Breast epithelium (tissue), 4 donors: ENCODE data around the gene CFAP70. TPM values are rescaled to one million over a fixed set of nuclear protein-coding genes. Genes with fewer than 3 reads are reported as not detected.

Source experiments
- DNase-seq, 2 donors: peaks; one replicate each; pipeline ENCODE4 v3.0.0-alpha.2; 2019; ENCODE audit warnings: low spot score in 2 of 2
- H3K27ac ChIP-seq, 2 donors: fragments of 200-600 bp; sonication (generic) in 1 of 2; one replicate each; pipeline ENCODE4 v1.5.1; 2016 to 2019; ENCODE audit warnings: mild to moderate bottlenecking in 1 of 2
- H3K27me3 ChIP-seq, 2 donors: fragments of 200-600 bp; sonication (generic) in 1 of 2; one replicate each; pipeline versions ENCODE4 v1.5.1 to v1.6.0; 2017 to 2019; ENCODE audit warnings: control low read depth in 1 of 2, mild to moderate bottlenecking in 1 of 2
- H3K36me3 ChIP-seq: fragments of 200-600 bp; one replicate; pipeline ENCODE4 v1.5.1; 2019
- H3K4me1 ChIP-seq, 2 donors: fragments of 200-600 bp; sonication (generic); one replicate each; pipeline ENCODE4 v1.5.1; 2016 to 2019; ENCODE audit warnings: control low read depth in 1 of 2
- H3K4me3 ChIP-seq, 3 donors: fragments of 200-600 bp; sonication (generic); 1 replicate in 2 of 3; 2 replicates in 1 of 3; pipeline ENCODE4 v1.5.1; 2016 to 2019; ENCODE audit warnings: mild to moderate bottlenecking in 3 of 3, moderate library complexity in 2 of 3
- H3K9me3 ChIP-seq, 2 donors: fragments of 200-600 bp; sonication (generic) in 1 of 2; one replicate each; pipeline ENCODE4 v1.5.1; 2016 to 2019; ENCODE audit warnings: control low read depth in 1 of 2
- CTCF ChIP-seq, 3 donors: fragments of 450-650 bp; IDR thresholded peaks; one replicate each; pipeline ENCODE4 v1.5.1; 2016 to 2017; ENCODE audit warnings: antibody characterized with exemption in 3 of 3, mild to moderate bottlenecking in 3 of 3, moderate library complexity in 3 of 3
- POLR2A ChIP-seq: fragments of 450-650 bp; IDR thresholded peaks from one replicate; pipeline ENCODE4 v1.6.1; 2016; ENCODE audit warnings: antibody characterized with exemption, mild to moderate bottlenecking, moderate library complexity
- POLR2AphosphoS5 ChIP-seq, 3 donors: sonication (generic); formaldehyde crosslinking; IDR thresholded peaks; one replicate each; pipeline ENCODE4 v1.6.1; 2017; ENCODE audit warnings: antibody characterized with exemption in 3 of 3
- intact Hi-C: fragments of 100-400 bp; cut with DNase I; formaldehyde crosslinking; loops from one replicate; pipeline ENCODE4 v1.15.1; 2023; ENCODE audit warnings: low total_unique reads
- total RNA-seq, 3 donors: library from RNA; depleted of rRNA; stranded (reverse); fragments of >200 nt; gene quantifications; one replicate each; pipeline ENCODE4 v1.1.0, GENCODE V29; 2016

Gene CFAP70
- total RNA-seq, 3 donors from 2014 or later, result 7.8 to 10.4 (median 9.2) TPM

- intact Hi-C loops, result no loop called here
- peak within 1 kb of the TSS; percentile 93 for H3K27ac ChIP-seq
- no peaks in the 10 kb centered on the region for H3K4me1 ChIP-seq
- H3K4me3 ChIP-seq, result peak within 1 kb of the TSS; percentile 61 to 96 (median 78)
- TF ChIP-seq POLR2A (peak; percentile 45), POLR2AphosphoS5 (IDR thresholded peaks at IDR 0.05) (peak; percentile 77 to 92 (median 85)), CTCF (IDR thresholded peaks at IDR 0.05) (peak in 1 of 3 donors; percentile 13)
- no peaks in the 10 kb centered on the region for H3K9me3 ChIP-seq
- H3K27me3 ChIP-seq, result no peaks in the 10 kb centered on the region
- peak; percentile 90 to 96 for DNase-seq
- H3K36me3 ChIP-seq, result no peaks in the 10 kb centered on the region
Measured at GRCh38 chr10:73252445-73253224, 106.0 kb downstream of the CFAP70 start, which contains the start of gene MRPS16. Gene MRPS16 (minus strand): TSS chr10:73252644. CDS start chr10:73252482, 162 bp downstream.

GRCh38 chr10:73251683-73252444, 106.8 kb downstream of the CFAP70 start:
- intact Hi-C loops, result no loop called here
- DNase-seq, result no peak
- H3K4me1 ChIP-seq, result no peaks in the 10 kb centered on the region
- H3K4me3 ChIP-seq, result peak overlapping the region; percentile 61 to 96 (median 78)
- no peaks in the 10 kb centered on the region for H3K36me3 ChIP-seq
- TF ChIP-seq CTCF (IDR thresholded peaks at IDR 0.05) (no peak), POLR2A (no peak), POLR2AphosphoS5 (IDR thresholded peaks at IDR 0.05) (no peak)
- H3K27ac ChIP-seq, result peak overlapping the region; percentile 93
- no peaks in the 10 kb centered on the region for H3K27me3 ChIP-seq
- H3K9me3 ChIP-seq, result no peaks in the 10 kb centered on the region

- DNase-seq, result no peak
- Histone ChIP-seq H3K27ac (peak overlapping the region; percentile 89 to 93), H3K9me3 (no peaks in the 10 kb centered on the region), H3K36me3 (no peaks in the 10 kb centered on the region), H3K4me1 (no peaks in the 10 kb centered on the region), H3K4me3 (no peak overlapping the region), H3K27me3 (no peaks in the 10 kb centered on the region)
- TF ChIP-seq POLR2AphosphoS5 (IDR thresholded peaks at IDR 0.05) (no peak), CTCF (IDR thresholded peaks at IDR 0.05) (no peak), POLR2A (no peak)
- intact Hi-C loops, result no loop called here
Measured at GRCh38 chr10:73248259-73248724, 110.4 kb downstream of the CFAP70 start.

GRCh38 chr10:73247509-73248258, 111.0 kb downstream of the CFAP70 start:
- H3K9me3 ChIP-seq, result no peaks in the 10 kb centered on the region

More at GRCh38 chr10:73247509-73248258, 111.0 kb downstream of the CFAP70 start:
- Histone ChIP-seq H3K27me3 (no peaks in the 10 kb centered on the region), H3K36me3 (no peaks in the 10 kb centered on the region), H3K4me3 (peak overlapping the region; percentile 76 to 89 (median 82)), H3K27ac (peak overlapping the region; percentile 89 to 93), H3K4me1 (no peaks in the 10 kb centered on the region)
- intact Hi-C loops, result no loop called here
- DNase-seq, result no peak
- TF ChIP-seq POLR2A (no peak), POLR2AphosphoS5 (IDR thresholded peaks at IDR 0.05) (no peak), CTCF (IDR thresholded peaks at IDR 0.05) (no peak)
